AG09319 (cell line): ENCODE results near the gene RAPGEF1.
"Not testable (repeated sequence)": the region's sequence is repeated elsewhere in the genome, so short reads cannot be mapped to it uniquely, and the experiment has no call there.

Experiments
- DNase-seq: peaks from one replicate; pipeline ENCODE4 v3.0.0-alpha.2; 2010; ENCODE audit warnings: low read depth; ENCODE audit errors: extremely low read depth
- CTCF ChIP-seq: IDR thresholded peaks from 2 replicates; pipeline ENCODE4 v1.5.1; 2011; ENCODE audit warnings: low read depth, mild to moderate bottlenecking, inconsistent platforms, low read length, moderate library complexity

The RAPGEF1 gene

DNA sequence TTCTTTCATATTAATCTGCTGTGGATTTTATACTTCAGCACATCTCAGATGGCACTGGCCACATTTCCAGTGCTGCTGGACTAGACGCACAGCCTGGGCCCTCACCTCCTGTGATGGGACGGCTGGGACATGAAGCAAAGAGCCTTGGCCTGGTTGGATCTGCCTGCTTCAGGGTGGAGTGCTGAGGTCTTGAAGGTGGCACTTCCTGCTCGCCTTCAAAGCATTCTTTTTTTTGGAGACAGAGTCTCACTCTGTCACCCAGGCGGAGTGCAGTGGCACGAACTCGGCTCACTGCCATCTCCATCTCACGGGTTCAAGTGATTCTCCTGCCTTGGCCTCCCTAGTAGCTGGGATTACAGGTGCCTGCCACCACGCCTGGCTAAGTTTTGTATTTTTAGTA, 73.1 kb downstream of the RAPGEF1 start:
- no peak for TF ChIP-seq CTCF

DNA sequence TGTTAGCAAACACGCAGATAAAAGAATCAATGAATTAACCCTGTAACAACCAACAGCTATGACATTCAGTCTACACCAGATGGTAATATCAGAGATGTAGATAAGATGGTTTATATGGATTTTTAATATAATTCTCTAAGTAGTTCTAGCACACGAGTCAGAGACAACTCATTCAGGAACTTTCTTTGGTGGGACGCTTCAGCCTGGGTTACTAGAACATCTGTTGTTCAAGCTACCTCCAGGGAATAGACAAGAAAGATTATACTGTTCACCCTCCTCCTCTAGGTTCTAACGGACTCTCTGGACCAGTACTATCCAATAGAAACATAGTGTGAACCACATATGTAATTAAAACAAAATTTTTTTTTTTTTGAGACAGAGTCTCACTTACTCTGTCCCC, 73.8 kb downstream of the RAPGEF1 start:
- no peak for DNase-seq
- TF ChIP-seq CTCF, result no peak

More for the DNA sequence above, 73.1 kb downstream of the RAPGEF1 start:
- DNase-seq, result no peak

DNA sequence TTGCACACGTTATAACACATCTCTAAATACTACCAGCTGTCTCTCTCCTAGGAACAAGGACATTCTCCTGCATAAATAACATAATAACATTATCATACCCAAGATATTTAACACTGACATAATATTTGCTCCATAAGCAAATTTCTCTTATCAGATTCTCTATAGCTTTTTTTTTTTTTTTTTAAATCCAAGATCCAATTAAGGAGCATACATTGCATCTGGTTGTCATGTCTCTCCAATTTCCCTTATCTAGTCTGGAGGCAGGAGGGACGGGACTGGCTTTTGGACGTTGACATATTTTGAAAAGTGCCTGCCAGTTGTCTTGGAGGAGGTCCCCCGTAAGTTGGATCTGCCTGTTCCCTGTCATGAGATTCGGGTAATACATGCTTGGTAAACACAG, 76.6 kb downstream of the RAPGEF1 start:
- no peak for DNase-seq
- no peak for TF ChIP-seq CTCF

- DNase-seq, result not testable (repeated sequence)
Observed at GRCh38 chr9:131662289-131662621, 77.6 kb downstream of the RAPGEF1 start.

- no peak for DNase-seq
- no peak for TF ChIP-seq CTCF
Observed at GRCh38 chr9:131661568-131662288, 78.1 kb downstream of the RAPGEF1 start.

DNA sequence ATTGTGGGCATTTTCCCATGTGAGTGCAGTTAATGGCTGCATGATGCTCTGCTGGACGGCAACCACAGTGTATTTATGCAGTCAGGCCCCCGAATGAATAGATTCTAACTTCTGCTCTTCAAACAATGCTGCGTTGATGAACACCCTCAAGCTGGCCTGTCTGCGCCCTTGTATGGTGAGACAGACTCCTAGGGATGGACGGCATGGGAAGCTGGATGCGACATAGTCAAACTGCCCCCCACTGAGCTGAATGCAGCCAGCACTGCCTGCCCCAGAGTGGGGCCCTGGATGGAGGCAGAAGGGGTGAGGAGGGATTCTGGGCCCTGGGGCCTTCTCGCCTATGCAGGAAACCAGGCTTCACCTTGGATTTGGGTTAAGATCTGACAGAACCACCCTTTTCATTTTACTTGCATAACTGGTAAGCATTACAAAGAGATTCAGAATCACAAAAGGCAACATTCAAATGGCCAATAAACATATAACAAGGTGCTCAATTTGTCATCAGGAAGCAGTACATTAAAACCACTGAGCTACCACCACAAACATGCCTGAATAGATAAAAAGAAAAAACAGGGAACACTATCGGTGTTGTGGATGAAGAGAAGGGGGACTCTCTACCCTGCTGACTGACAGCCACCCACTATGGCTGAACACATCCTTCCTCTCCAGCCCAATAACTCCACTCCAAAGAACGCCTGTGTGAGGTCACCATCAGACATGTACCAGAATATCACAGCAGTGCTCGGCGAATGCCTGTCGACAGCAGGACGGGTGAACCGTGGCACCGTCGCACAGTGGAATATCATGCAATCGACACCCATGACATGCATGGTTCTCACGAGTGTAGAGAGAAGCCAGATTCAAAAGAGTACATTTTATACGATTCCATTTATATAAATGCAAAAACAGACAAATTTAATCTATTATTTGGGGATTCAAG, 79.1 kb downstream of the RAPGEF1 start:
- DNase-seq, result no peak
- no peak for TF ChIP-seq CTCF

DNA sequence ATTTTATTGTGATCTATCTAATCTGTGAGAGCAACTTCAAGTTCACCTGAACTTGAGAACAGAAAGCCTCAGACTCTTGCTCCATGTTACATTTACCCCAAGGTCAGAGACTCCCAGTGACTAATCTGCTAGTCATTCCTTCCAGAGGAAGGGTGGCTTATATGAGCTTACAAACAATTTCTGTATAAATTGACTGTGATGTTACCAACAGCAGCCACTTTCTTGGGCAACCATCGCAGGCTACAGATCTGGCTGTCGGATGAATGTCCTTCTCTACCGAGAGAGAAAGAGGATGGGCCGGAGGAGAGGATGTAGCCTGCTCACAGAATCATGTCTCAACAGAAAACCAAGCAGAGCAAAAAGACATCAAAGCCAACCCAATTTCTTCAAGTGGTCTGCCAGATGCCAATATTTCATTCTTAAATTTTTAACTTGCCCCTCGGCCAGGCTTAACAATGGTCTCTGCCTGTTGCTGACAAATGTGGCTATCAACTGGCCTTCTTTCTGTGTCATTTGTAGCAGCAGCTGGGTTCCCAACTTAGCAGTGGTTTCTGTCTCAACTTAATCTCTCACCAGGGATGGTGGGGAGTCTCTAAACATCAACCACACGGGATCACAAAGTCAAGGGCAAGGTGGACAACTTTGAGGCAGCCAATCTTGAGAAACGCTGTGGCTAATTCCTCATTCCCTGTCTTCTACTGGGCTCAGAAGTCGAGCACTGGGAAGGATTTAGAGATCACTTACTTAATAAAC, 81.3 kb downstream of the RAPGEF1 start:
- TF ChIP-seq CTCF, result no peak
- DNase-seq, result peak; percentile 69
